GM23248 (cell line): ENCODE measurements around the gene SYNE2.

ENCODE experiments used
- EZH2 ChIP-seq: fragments of 200-600 bp; sonication (generic); IDR thresholded peaks from 2 replicates; pipeline ENCODE4 v1.6.1; 2018; ENCODE audit warnings: antibody characterized with exemption, mild to moderate bottlenecking; ENCODE audit not compliant: insufficient read depth, poor library complexity, severe bottlenecking
- EZH2phosphoT487 ChIP-seq: fragments of 200-600 bp; sonication (generic); IDR thresholded peaks from 2 replicates; pipeline ENCODE4 v1.6.1; 2018; ENCODE audit warnings: antibody characterized with exemption, moderate library complexity, mild to moderate bottlenecking, low read depth; ENCODE audit not compliant: insufficient read depth

GRCh38 chr14:63867933-63868921, 15.4 kb downstream of the SYNE2 start:
- TF ChIP-seq EZH2 (no peak), EZH2phosphoT487 (no peak)
